HG03064 (cell line): ENCODE results near the gene RNF222.
"Not testable (repeated sequence)": the region's sequence is repeated elsewhere in the genome, so short reads cannot be mapped to it uniquely, and the experiment has no call there.

ENCODE experiments used
- ATAC-seq: cut with Tn5 transposase; IDR thresholded peaks from one replicate; pipeline ENCODE4 v1.9.1; 2021; ENCODE audit warnings: low read depth; ENCODE audit not compliant: unreplicated experiment

RNF222 gene

GRCh38 chr17:8350339-8350738, 47.3 kb downstream of the RNF222 start:
- ATAC-seq = no peak

- not testable (repeated sequence) for ATAC-seq
These were observed 50.6 kb downstream of the RNF222 start for GRCh38 chr17:8347001-8347400.

GRCh38 chr17:8345951-8346665, 51.5 kb downstream of the RNF222 start:
- no peak for ATAC-seq

GRCh38 chr17:8345052-8345690, 52.5 kb downstream of the RNF222 start:
- no peak for ATAC-seq

GRCh38 chr17:8341456-8341855, 56.2 kb downstream of the RNF222 start:
- ATAC-seq = no peak
